ENCODE data around the gene CUZD1.

CUZD1 gene

GRCh38 chr10:122838880-122839279, 6.8 kb downstream of the CUZD1 start:
- H3K4me2 ChIP-seq (ENCODE audit: low read depth, low read length, poor library complexity, severe bottlenecking), result no peak overlapping the region
- H2AFZ ChIP-seq (ENCODE audit: low read length), result no peak overlapping the region
- H3F3A ChIP-seq (ENCODE audit: low read depth), result no peaks in the 10 kb centered on the region
- TF ChIP-seq, protein P1, sequence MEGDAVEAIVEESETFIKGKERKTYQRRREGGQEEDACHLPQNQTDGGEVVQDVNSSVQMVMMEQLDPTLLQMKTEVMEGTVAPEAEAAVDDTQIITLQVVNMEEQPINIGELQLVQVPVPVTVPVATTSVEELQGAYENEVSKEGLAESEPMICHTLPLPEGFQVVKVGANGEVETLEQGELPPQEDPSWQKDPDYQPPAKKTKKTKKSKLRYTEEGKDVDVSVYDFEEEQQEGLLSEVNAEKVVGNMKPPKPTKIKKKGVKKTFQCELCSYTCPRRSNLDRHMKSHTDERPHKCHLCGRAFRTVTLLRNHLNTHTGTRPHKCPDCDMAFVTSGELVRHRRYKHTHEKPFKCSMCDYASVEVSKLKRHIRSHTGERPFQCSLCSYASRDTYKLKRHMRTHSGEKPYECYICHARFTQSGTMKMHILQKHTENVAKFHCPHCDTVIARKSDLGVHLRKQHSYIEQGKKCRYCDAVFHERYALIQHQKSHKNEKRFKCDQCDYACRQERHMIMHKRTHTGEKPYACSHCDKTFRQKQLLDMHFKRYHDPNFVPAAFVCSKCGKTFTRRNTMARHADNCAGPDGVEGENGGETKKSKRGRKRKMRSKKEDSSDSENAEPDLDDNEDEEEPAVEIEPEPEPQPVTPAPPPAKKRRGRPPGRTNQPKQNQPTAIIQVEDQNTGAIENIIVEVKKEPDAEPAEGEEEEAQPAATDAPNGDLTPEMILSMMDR (conservative IDR thresholded peaks at IDR 0.05; ENCODE audit: low read length), result no peak
- no peak for TF ChIP-seq EZH2phosphoT487 (IDR thresholded peaks at IDR 0.05; ENCODE audit: borderline replicate concordance)
- H3K27me3 ChIP-seq (ENCODE audit: insufficient read depth, low read length, poor library complexity, severe bottlenecking), result no peaks in the 10 kb centered on the region
- H4K20me1 ChIP-seq (ENCODE audit: insufficient read depth, low read length, poor library complexity, severe bottlenecking), result no peaks in the 10 kb centered on the region
- no peak overlapping the region for H3K9ac ChIP-seq (ENCODE audit: low read depth, low read length, poor library complexity, severe bottlenecking)
- peaks cover 33% of the 10 kb centered on the region; the same call in 1 of the 2 replicates for H3K36me3 ChIP-seq (ENCODE audit: insufficient read depth, low read length)
- H3K9me2 ChIP-seq (replicated peaks; ENCODE audit: low read depth, low read length), result no peaks in the 10 kb centered on the region
- peaks cover 5% of the 10 kb centered on the region; the same call in 1 of the 2 replicates for H3K9me3 ChIP-seq (ENCODE audit: insufficient read depth, low read depth, low read length)
- no peaks in the 10 kb centered on the region for H3K79me2 ChIP-seq (ENCODE audit: insufficient read depth, low read length)
- no peak overlapping the region for H3K4me3 ChIP-seq (ENCODE audit: low read length, poor library complexity, severe bottlenecking)
- H3K4me1 ChIP-seq (ENCODE audit: insufficient read depth, low read length, poor library complexity, severe bottlenecking), result no peaks in the 10 kb centered on the region

GRCh38 chr10:122835908-122836307, 9.7 kb downstream of the CUZD1 start:
- Histone ChIP-seq H3F3A (ENCODE audit: low read depth) (no peaks in the 10 kb centered on the region), H3K9me3 (ENCODE audit: insufficient read depth, low read depth, low read length) (no peaks in the 10 kb centered on the region), H3K9ac (ENCODE audit: low read depth, low read length, poor library complexity, severe bottlenecking) (no peak overlapping the region), H2AFZ (ENCODE audit: low read length) (no peak overlapping the region), H3K79me2 (ENCODE audit: insufficient read depth, low read length) (no peaks in the 10 kb centered on the region), H3K36me3 (ENCODE audit: insufficient read depth, low read length) (peaks cover 30% of the 10 kb centered on the region; the same call in 1 of the 2 replicates), H3K27me3 (ENCODE audit: insufficient read depth, low read length, poor library complexity, severe bottlenecking) (no peaks in the 10 kb centered on the region), H3K4me1 (ENCODE audit: insufficient read depth, low read length, poor library complexity, severe bottlenecking) (no peaks in the 10 kb centered on the region), H3K4me3 (ENCODE audit: low read length, poor library complexity, severe bottlenecking) (no peak overlapping the region), H3K9me2 (replicated peaks; ENCODE audit: low read depth, low read length) (no peaks in the 10 kb centered on the region), H3K4me2 (ENCODE audit: low read depth, low read length, poor library complexity, severe bottlenecking) (no peak overlapping the region), H4K20me1 (ENCODE audit: insufficient read depth, low read length, poor library complexity, severe bottlenecking) (no peaks in the 10 kb centered on the region)
- TF ChIP-seq, protein P1 (conservative IDR thresholded peaks at IDR 0.05; ENCODE audit: low read length), result no peak
- TF ChIP-seq EZH2phosphoT487 (IDR thresholded peaks at IDR 0.05; ENCODE audit: borderline replicate concordance), result no peak

DNA sequence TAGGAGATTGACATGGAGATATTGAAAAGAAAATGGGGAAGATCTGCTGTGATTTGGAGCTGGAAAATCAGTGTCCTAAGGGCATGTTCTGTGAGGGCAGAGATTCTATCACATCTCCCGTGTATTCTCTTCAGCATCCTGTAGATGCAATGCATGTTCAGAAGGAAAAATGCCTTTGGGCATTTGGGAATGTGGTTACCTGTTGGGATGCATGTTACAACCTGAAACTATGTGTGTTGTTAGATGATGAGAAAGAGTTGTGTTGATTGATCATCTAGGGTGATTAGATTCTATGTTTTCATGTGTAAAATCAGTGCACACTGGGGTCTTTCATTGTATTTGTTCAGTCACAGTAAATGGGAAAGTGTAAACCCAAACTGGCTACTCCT, 14.7 kb downstream of the CUZD1 start:
- Histone ChIP-seq H3K9me3 (ENCODE audit: insufficient read depth, low read depth, low read length) (no peaks in the 10 kb centered on the region), H3K27me3 (ENCODE audit: insufficient read depth, low read length, poor library complexity, severe bottlenecking) (no peaks in the 10 kb centered on the region), H3K79me2 (ENCODE audit: insufficient read depth, low read length) (no peaks in the 10 kb centered on the region), H3K4me1 (ENCODE audit: insufficient read depth, low read length, poor library complexity, severe bottlenecking) (no peaks in the 10 kb centered on the region), H3K9ac (ENCODE audit: low read depth, low read length, poor library complexity, severe bottlenecking) (no peak overlapping the region), H4K20me1 (ENCODE audit: insufficient read depth, low read length, poor library complexity, severe bottlenecking) (no peaks in the 10 kb centered on the region), H3K4me3 (ENCODE audit: low read length, poor library complexity, severe bottlenecking) (no peak overlapping the region), H2AFZ (ENCODE audit: low read length) (no peak overlapping the region), H3K9me2 (replicated peaks; ENCODE audit: low read depth, low read length) (no peaks in the 10 kb centered on the region), H3K4me2 (ENCODE audit: low read depth, low read length, poor library complexity, severe bottlenecking) (no peak overlapping the region), H3F3A (ENCODE audit: low read depth) (no peaks in the 10 kb centered on the region), H3K36me3 (ENCODE audit: insufficient read depth, low read length) (peaks cover 11% of the 10 kb centered on the region; the same call in 1 of the 2 replicates)
- TF ChIP-seq, protein P1 (conservative IDR thresholded peaks at IDR 0.05; ENCODE audit: low read length), result no peak
- TF ChIP-seq EZH2phosphoT487 (IDR thresholded peaks at IDR 0.05; ENCODE audit: borderline replicate concordance), result no peak

Data from Loucy (cell line).